ENCODE measurements around the gene PRKAG3. TPM values are rescaled to one million over a fixed set of nuclear protein-coding genes. Genes with fewer than 3 reads are reported as not detected.

The PRKAG3 gene
- total RNA-seq, 2 donors from 2014 or later = 0.19 TPM; not detected in 1

DNA sequence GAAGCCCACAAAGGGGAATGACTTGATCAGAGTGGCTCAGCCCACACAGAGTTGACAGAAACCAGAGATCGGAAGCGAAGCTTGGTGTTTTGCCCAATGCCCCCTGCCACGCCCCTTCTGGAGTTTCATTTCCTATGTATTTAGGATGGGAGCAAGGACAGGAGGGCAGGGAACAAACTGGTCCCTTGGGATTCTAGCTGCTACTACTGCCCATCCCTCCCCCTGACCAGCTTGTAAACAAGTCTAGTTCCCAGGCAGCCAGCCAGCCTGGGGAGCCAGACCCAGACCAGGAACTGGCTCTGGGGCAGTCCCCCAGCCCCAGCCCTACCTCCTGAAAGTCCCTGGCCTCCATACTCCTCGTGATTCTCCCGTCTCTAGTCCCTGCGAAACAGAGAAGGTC lies 36.3 kb upstream of the PRKAG3 start:
- TF ChIP-seq, protein P1, sequence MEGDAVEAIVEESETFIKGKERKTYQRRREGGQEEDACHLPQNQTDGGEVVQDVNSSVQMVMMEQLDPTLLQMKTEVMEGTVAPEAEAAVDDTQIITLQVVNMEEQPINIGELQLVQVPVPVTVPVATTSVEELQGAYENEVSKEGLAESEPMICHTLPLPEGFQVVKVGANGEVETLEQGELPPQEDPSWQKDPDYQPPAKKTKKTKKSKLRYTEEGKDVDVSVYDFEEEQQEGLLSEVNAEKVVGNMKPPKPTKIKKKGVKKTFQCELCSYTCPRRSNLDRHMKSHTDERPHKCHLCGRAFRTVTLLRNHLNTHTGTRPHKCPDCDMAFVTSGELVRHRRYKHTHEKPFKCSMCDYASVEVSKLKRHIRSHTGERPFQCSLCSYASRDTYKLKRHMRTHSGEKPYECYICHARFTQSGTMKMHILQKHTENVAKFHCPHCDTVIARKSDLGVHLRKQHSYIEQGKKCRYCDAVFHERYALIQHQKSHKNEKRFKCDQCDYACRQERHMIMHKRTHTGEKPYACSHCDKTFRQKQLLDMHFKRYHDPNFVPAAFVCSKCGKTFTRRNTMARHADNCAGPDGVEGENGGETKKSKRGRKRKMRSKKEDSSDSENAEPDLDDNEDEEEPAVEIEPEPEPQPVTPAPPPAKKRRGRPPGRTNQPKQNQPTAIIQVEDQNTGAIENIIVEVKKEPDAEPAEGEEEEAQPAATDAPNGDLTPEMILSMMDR (IDR thresholded peaks at IDR 0.05) = no peak
- DNase-seq (ENCODE audit: low spot score) = no peak
- H3K27ac ChIP-seq = no peak overlapping the region
- H3K4me1 ChIP-seq = peaks cover 0 to 18% of the 10 kb centered on the region in 2 donors
- no peaks in the 10 kb centered on the region for H3K9me3 ChIP-seq
- H3K4me3 ChIP-seq = no peak overlapping the region
- peaks cover 8 to 19% of the 10 kb centered on the region in 2 donors for H3K27me3 ChIP-seq
- no peaks in the 10 kb centered on the region for H3K36me3 ChIP-seq

DNA sequence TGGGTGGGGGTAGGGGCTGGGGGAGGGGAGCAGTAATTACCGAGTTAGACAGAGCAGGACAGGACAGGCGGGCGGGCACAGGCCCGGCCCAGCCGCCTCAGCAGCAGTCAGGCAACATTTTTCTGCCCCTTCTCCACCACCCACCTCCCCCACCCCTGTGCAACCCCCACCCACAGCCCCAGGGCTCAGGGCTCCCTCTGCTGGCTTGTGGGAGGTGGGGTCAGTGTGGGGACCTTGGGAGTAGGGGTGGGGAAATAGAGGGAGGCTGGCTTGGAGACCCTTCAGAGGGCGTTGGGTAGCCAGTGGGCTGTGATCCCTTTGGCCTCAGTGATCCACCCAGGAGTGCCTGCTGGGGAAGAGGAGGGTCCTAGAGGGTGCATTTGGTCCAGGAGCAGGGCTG lies 34.4 kb upstream of the PRKAG3 start:
- Histone ChIP-seq H3K4me1 (peaks cover 0 to 5% of the 10 kb centered on the region in 2 donors), H3K9me3 (no peaks in the 10 kb centered on the region), H3K27ac (no peak overlapping the region), H3K36me3 (no peaks in the 10 kb centered on the region), H3K27me3 (peaks cover 6% of the 10 kb centered on the region in 2 donors), H3K4me3 (no peak overlapping the region)
- no peak for DNase-seq (ENCODE audit: low spot score)
- TF ChIP-seq, protein P1 (IDR thresholded peaks at IDR 0.05) = no peak

GRCh38 chr2:218865396-218865795 lies 33.8 kb upstream of the PRKAG3 start:
- peaks cover 0 to 8% of the 10 kb centered on the region in 2 donors for H3K4me1 ChIP-seq
- peaks cover 0 to 5% of the 10 kb centered on the region in 2 donors for H3K27me3 ChIP-seq
- no peak overlapping the region for H3K27ac ChIP-seq
- TF ChIP-seq, protein P1 (IDR thresholded peaks at IDR 0.05) = no peak
- H3K36me3 ChIP-seq = no peaks in the 10 kb centered on the region
- H3K9me3 ChIP-seq = no peaks in the 10 kb centered on the region
- no peak overlapping the region for H3K4me3 ChIP-seq
- DNase-seq (ENCODE audit: low spot score) = no peak

GRCh38 chr2:218863021-218863520 lies 31.5 kb upstream of the PRKAG3 start:
- TF ChIP-seq, protein P1 (IDR thresholded peaks at IDR 0.05) = no peak
- Histone ChIP-seq H3K9me3 (no peaks in the 10 kb centered on the region), H3K4me1 (peaks cover 0 to 21% of the 10 kb centered on the region in 2 donors), H3K36me3 (no peaks in the 10 kb centered on the region), H3K27ac (no peak overlapping the region), H3K4me3 (no peak overlapping the region), H3K27me3 (peaks cover 9 to 12% of the 10 kb centered on the region in 2 donors)
- DNase-seq (ENCODE audit: low spot score) = no peak

GRCh38 chr2:218861645-218862318 lies 30.2 kb upstream of the PRKAG3 start:
- H3K27me3 ChIP-seq = peaks cover 9 to 12% of the 10 kb centered on the region in 2 donors
- H3K4me3 ChIP-seq = no peak overlapping the region

More at GRCh38 chr2:218861645-218862318, 30.2 kb upstream of the PRKAG3 start:
- TF ChIP-seq, protein P1 (IDR thresholded peaks at IDR 0.05) = no peak
- Histone ChIP-seq H3K4me1 (peaks cover 0 to 21% of the 10 kb centered on the region in 2 donors), H3K36me3 (no peaks in the 10 kb centered on the region), H3K27ac (no peak overlapping the region), H3K9me3 (no peaks in the 10 kb centered on the region)
- DNase-seq (ENCODE audit: low spot score) = no peak
